SK-N-SH treated with all-trans-retinoic acid at 6 μM for 48 hours (cell line): ENCODE data around the gene UCK1.

Source experiments
- RARB ChIP-seq: fragments of 250-450 bp; sonication (Bioruptor Pico); IDR thresholded peaks from 2 replicates; pipeline ENCODE4 v1.8.0; 2021; ENCODE audit warnings: mild to moderate bottlenecking, moderate library complexity
- TOX ChIP-seq: fragments of 250-450 bp; sonication (Bioruptor Pico); IDR thresholded peaks from 2 replicates; pipeline ENCODE4 v1.8.0; 2021; ENCODE audit warnings: mild to moderate bottlenecking, moderate library complexity, borderline replicate concordance
- ZFP3 ChIP-seq: fragments of 250-450 bp; sonication (Bioruptor Pico); IDR thresholded peaks from 2 replicates; pipeline ENCODE4 v1.5.0; 2020; ENCODE audit warnings: mild to moderate bottlenecking, moderate library complexity
- TF ChIP-seq, protein P1 (sequence below): fragments of 250-450 bp; sonication (Bioruptor Pico); IDR thresholded peaks from 2 replicates; pipeline ENCODE4 v1.8.0; 2020; ENCODE audit warnings: mild to moderate bottlenecking, moderate library complexity, borderline replicate concordance
- TF ChIP-seq, protein P2 (sequence below): fragments of 250-450 bp; sonication (Bioruptor Pico); IDR thresholded peaks from 2 replicates; pipeline ENCODE4 v1.8.0; 2021; ENCODE audit warnings: low read depth, mild to moderate bottlenecking, moderate library complexity, borderline replicate concordance
- TF ChIP-seq, protein P3 (sequence below): fragments of 250-450 bp; sonication (Bioruptor Pico); IDR thresholded peaks from 2 replicates; pipeline ENCODE4 v1.5.1; 2020; ENCODE audit warnings: low read depth, mild to moderate bottlenecking, moderate library complexity

- TF ChIP-seq, protein P1, sequence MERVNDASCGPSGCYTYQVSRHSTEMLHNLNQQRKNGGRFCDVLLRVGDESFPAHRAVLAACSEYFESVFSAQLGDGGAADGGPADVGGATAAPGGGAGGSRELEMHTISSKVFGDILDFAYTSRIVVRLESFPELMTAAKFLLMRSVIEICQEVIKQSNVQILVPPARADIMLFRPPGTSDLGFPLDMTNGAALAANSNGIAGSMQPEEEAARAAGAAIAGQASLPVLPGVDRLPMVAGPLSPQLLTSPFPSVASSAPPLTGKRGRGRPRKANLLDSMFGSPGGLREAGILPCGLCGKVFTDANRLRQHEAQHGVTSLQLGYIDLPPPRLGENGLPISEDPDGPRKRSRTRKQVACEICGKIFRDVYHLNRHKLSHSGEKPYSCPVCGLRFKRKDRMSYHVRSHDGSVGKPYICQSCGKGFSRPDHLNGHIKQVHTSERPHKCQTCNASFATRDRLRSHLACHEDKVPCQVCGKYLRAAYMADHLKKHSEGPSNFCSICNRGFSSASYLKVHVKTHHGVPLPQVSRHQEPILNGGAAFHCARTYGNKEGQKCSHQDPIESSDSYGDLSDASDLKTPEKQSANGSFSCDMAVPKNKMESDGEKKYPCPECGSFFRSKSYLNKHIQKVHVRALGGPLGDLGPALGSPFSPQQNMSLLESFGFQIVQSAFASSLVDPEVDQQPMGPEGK (CRISPR knock-in tag): no peak
- no peak for TF ChIP-seq ZFP3 (CRISPR knock-in tag)
- TF ChIP-seq, protein P2, sequence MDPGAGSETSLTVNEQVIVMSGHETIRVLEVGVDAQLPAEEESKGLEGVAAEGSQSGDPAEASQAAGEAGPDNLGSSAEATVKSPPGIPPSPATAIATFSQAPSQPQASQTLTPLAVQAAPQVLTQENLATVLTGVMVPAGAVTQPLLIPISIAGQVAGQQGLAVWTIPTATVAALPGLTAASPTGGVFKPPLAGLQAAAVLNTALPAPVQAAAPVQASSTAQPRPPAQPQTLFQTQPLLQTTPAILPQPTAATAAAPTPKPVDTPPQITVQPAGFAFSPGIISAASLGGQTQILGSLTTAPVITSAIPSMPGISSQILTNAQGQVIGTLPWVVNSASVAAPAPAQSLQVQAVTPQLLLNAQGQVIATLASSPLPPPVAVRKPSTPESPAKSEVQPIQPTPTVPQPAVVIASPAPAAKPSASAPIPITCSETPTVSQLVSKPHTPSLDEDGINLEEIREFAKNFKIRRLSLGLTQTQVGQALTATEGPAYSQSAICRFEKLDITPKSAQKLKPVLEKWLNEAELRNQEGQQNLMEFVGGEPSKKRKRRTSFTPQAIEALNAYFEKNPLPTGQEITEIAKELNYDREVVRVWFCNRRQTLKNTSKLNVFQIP (CRISPR knock-in tag): no peak
- TF ChIP-seq, protein P3, sequence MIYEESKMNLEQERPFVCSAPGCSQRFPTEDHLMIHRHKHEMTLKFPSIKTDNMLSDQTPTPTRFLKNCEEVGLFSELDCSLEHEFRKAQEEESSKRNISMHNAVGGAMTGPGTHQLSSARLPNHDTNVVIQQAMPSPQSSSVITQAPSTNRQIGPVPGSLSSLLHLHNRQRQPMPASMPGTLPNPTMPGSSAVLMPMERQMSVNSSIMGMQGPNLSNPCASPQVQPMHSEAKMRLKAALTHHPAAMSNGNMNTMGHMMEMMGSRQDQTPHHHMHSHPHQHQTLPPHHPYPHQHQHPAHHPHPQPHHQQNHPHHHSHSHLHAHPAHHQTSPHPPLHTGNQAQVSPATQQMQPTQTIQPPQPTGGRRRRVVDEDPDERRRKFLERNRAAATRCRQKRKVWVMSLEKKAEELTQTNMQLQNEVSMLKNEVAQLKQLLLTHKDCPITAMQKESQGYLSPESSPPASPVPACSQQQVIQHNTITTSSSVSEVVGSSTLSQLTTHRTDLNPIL: no peak
- no peak for TF ChIP-seq RARB (CRISPR knock-in tag)
- TF ChIP-seq TOX (CRISPR knock-in tag): no peak
These were observed 47.0 kb upstream of the UCK1 start for GRCh38 chr9:131578021-131578420.
